GM04504 (cell line): ENCODE data around the gene SLC50A1.

ENCODE experiments used
- DNase-seq: peaks from one replicate; pipeline ENCODE4 v3.0.0-alpha.2; 2012; ENCODE audit warnings: low read depth

The SLC50A1 gene

GRCh38 chr1:155184835-155185782 is 49.5 kb downstream of the SLC50A1 start:
- DNase-seq: no peak

GRCh38 chr1:155185783-155186066 is 50.1 kb downstream of the SLC50A1 start:
- no peak for DNase-seq

- DNase-seq: no peak
Measured at GRCh38 chr1:155186067-155186793, 50.6 kb downstream of the SLC50A1 start.

GRCh38 chr1:155186794-155187455 is 51.3 kb downstream of the SLC50A1 start:
- no peak for DNase-seq

GRCh38 chr1:155187456-155187891 is 51.8 kb downstream of the SLC50A1 start:
- no peak for DNase-seq

GRCh38 chr1:155188268-155188667 is 52.6 kb downstream of the SLC50A1 start:
- DNase-seq: no peak
